Endothelial cell of umbilical vein (primary cell): ENCODE measurements around the gene SFXN4. TPM values are rescaled to one million over a fixed set of nuclear protein-coding genes. Genes with fewer than 3 reads are reported as not detected.
A peak's percentile ranks its signal among the peaks of the same experiment; 100 is the strongest.
"Not testable (repeated sequence)": the region's sequence is repeated elsewhere in the genome, so short reads cannot be mapped to it uniquely, and the experiment has no call there.

Experiments used
- BruUV-seq: library from RNA; stranded (reverse); fragments of 400-500 nt; replicated peaks from 2 replicates; lab custom pipeline; 2021; lab: Mats Ljungman, UMichigan
- CTCF ChIA-PET: fragments of 300-600, 350-600 bp; sonication (Branson Sonifier 250); formaldehyde crosslinking; loops from one replicate; lab custom pipeline; 2021; ENCODE audit warnings: antibody characterized with exemption, inconsistent platforms; lab: Charles Lee
- POLR2A ChIA-PET: fragments of 300-600, 350-600 bp; sonication (Branson Sonifier 250); formaldehyde crosslinking; loops from one replicate; lab custom pipeline; 2021; ENCODE audit warnings: antibody characterized with exemption, inconsistent platforms; lab: Charles Lee
- DNase-seq: peaks from one replicate; pipeline ENCODE4 v3.0.0-alpha.2; 2011; ENCODE audit warnings: low read depth, low spot score
- FAIRE-seq: peaks from 2 replicates; lab custom pipeline; 2011; peaks lifted over from hg19 to GRCh38; lab: Jason Lieb, UNC
- H2AFZ ChIP-seq: 2 replicates; pipeline ENCODE4 v1.6.0; 2012; ENCODE audit warnings: low read depth, low read length, control low read depth, inconsistent platforms
- H3K27ac ChIP-seq: 2 replicates; pipeline ENCODE4 v1.5.1; 2011; ENCODE audit warnings: low read depth, mild to moderate bottlenecking, control low read depth, low read length, moderate library complexity; ENCODE audit not compliant: insufficient read depth
- H3K27me3 ChIP-seq, 2 experiments: 2 replicates each; pipeline versions ENCODE4 v1.6.0 to v1.6.1; 2011; ENCODE audit warnings: low read length in 2 of 2, mixed read lengths in 1 of 2; ENCODE audit not compliant: control insufficient read depth in 2 of 2, insufficient read depth in 2 of 2
- H3K36me3 ChIP-seq, 2 experiments: 2 replicates in 1 of 2; 3 replicates in 1 of 2; pipeline ENCODE4 v1.5.1; 2011; ENCODE audit warnings: low read length in 2 of 2, mild to moderate bottlenecking in 1 of 2, moderate library complexity in 1 of 2; ENCODE audit not compliant: control insufficient read depth in 2 of 2, insufficient read depth in 2 of 2; ENCODE audit errors: extremely low read depth in 1 of 2
- H3K4me1 ChIP-seq: 3 replicates; pipeline ENCODE4 v1.5.1; 2011; ENCODE audit warnings: mild to moderate bottlenecking, low read length; ENCODE audit not compliant: control insufficient read depth, insufficient read depth; ENCODE audit errors: extremely low read depth
- H3K4me2 ChIP-seq: 2 replicates; pipeline ENCODE4 v1.6.1; 2011; ENCODE audit warnings: low read length, control low read depth, mixed read lengths; ENCODE audit not compliant: insufficient read depth
- H3K4me3 ChIP-seq, 3 experiments: fragments of 200-600 bp in 1 of 3; sonication (generic), shearing (Covaris generic) in 1 of 3; replicated peaks in 1 of 3; 2 replicates each; pipeline ENCODE4 v1.5.1; 2011 to 2016; ENCODE audit warnings: control low read depth in 3 of 3, low read length in 3 of 3, mild to moderate bottlenecking in 2 of 3, inconsistent platforms in 1 of 3, low read depth in 1 of 3, moderate library complexity in 1 of 3; ENCODE audit not compliant: insufficient read depth in 1 of 3
- H3K79me2 ChIP-seq: 2 replicates; pipeline ENCODE4 v1.6.0; 2012; ENCODE audit warnings: low read length, inconsistent platforms; ENCODE audit not compliant: control insufficient read depth, insufficient read depth
- H3K9ac ChIP-seq: replicated peaks from 2 replicates; pipeline ENCODE3; 2011; ENCODE audit warnings: low read length, control low read depth; ENCODE audit not compliant: insufficient read depth; ENCODE audit errors: extremely low read depth
- H3K9me1 ChIP-seq: replicated peaks from 3 replicates; pipeline ENCODE4 v1.6.0; 2011; ENCODE audit warnings: mild to moderate bottlenecking, low read length; ENCODE audit not compliant: control insufficient read depth, insufficient read depth; ENCODE audit errors: extremely low read depth
- H3K9me3 ChIP-seq: replicated peaks from 2 replicates; pipeline ENCODE4 v1.5.1; 2012; ENCODE audit warnings: low read length, inconsistent platforms; ENCODE audit not compliant: control insufficient read depth, insufficient read depth
- H4K20me1 ChIP-seq: replicated peaks from 2 replicates; pipeline ENCODE3; 2011; ENCODE audit warnings: mild to moderate bottlenecking, low read length; ENCODE audit not compliant: control insufficient read depth, insufficient read depth; ENCODE audit errors: extremely low read depth
- FOS ChIP-seq: IDR thresholded peaks from 2 replicates; pipeline ENCODE4 v1.6.1; 2011; ENCODE audit warnings: mild to moderate bottlenecking, low read length, moderate library complexity, borderline replicate concordance; ENCODE audit not compliant: insufficient read depth
- dilution Hi-C: fragments of 300-500 bp; cut with MboI; formaldehyde crosslinking; loops from one replicate; pipeline ENCODE4 v1.15.0; 2019; ENCODE audit warnings: low sequenced_read_pairs; ENCODE audit not compliant: extremely low pct_ligation_motif_present
- intact Hi-C: fragments of 100-400 bp; cut with micrococcal nuclease; formaldehyde crosslinking; loops from one replicate; pipeline ENCODE4 v1.10.0; 2022
- polyA plus RNA-seq, 4 experiments: library from polyadenylated mRNA; depleted of rRNA in 3 of 4; stranded (reverse) in 3 of 4; unstranded in 1 of 4; fragments of >200 nt; gene quantifications; 2 replicates each; pipeline versions ENCODE4 v1.2.1 to v1.2.3, GENCODE V29; 2011 to 2012; ENCODE audit warnings: missing spikeins in 1 of 4
- total RNA-seq: library from RNA; stranded (reverse); gene quantifications from 2 replicates; pipeline ENCODE4 v1.2.3, GENCODE V29; 2021

Gene SFXN4
- total and polyA plus RNA-seq, 2 donors (not counting 3 experiments of a cell fraction or from before 2014, with no cell fraction given) = 11.1 to 14.5 TPM

- BruUV-seq, FAIRE-seq, H3K9me1 ChIP-seq, CTCF ChIA-PET, H3K4me2 ChIP-seq, DNase-seq, POLR2A ChIA-PET, H3K9me3 ChIP-seq, H4K20me1 ChIP-seq, H3K27ac ChIP-seq, H3K4me3 ChIP-seq, H3K36me3 ChIP-seq, H3K9ac ChIP-seq, H2AFZ ChIP-seq, dilution Hi-C loops, H3K27me3 ChIP-seq: not testable (repeated sequence)
- peaks cover 14% of the 10 kb centered on the region for H3K4me1 ChIP-seq
- intact Hi-C loops = loop anchor here (10.0 kb wide), 1 partner anchor 549 kb away; the partner anchor contains the start of gene BAG3
- peaks cover 16% of the 10 kb centered on the region for H3K79me2 ChIP-seq
Observed at GRCh38 chr10:119105899-119106298, 59.6 kb downstream of the SFXN4 start.

DNA sequence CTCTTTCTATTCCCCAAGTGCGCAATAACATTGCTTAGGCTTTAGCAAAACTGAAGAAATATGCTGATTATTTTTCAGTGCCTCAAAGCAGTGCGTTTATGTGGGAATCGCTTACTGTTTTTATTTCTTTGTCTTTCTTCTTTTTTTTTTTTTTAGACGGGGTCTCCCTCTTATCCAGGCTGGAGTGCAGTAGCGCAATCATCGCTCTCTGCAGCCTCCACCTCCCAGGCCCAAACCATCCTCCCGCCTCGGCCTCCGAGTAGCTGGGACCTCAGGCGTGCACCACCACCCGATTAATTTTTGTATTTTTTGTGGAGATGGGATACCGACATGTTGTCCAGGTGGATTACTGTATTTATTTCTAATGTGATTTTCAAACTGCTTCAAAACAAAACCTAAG, 60.4 kb downstream of the SFXN4 start:
- no peak for TF ChIP-seq FOS
- CTCF ChIA-PET = interaction anchor here (1.2 kb wide), 1 partner anchor 11 kb away, joined by 3 read pairs; no protein-coding TSS in a partner anchor
- Histone ChIP-seq H3K4me3 (peak overlapping the region in 2 of 3 experiments; percentile 24 to 72), H4K20me1 (no peaks in the 10 kb centered on the region), H3K27ac (no peak overlapping the region), H3K4me2 (peak overlapping the region; percentile 39), H2AFZ (no peak overlapping the region), H3K9me3 (no peaks in the 10 kb centered on the region), H3K9ac (no peak overlapping the region), H3K9me1 (no peaks in the 10 kb centered on the region), H3K79me2 (peaks cover 16% of the 10 kb centered on the region), H3K4me1 (peaks cover 22% of the 10 kb centered on the region), H3K36me3 (no peaks in the 10 kb centered on the region), H3K27me3 (no peaks in the 10 kb centered on the region)
- dilution Hi-C loops (no loop called here), intact Hi-C loops (loop anchor here (10.0 kb wide), 1 partner anchor 550 kb away; the partner anchor contains the start of gene BAG3)
- no peak for DNase-seq
- POLR2A ChIA-PET = interaction anchor here (0.6 to 1.2 kb wide), 3 partner anchors 29 to 768 kb away, joined by 3 to 5 read pairs (median 4); partner anchors contain the start of gene MCMBP
- TSS peak; percentile 39 for BruUV-seq
- FAIRE-seq = no peak
